GM18507 (cell line): ENCODE results near the gene ELOA.
"Not testable (repeated sequence)": the region's sequence is repeated elsewhere in the genome, so short reads cannot be mapped to it uniquely, and the experiment has no call there.

Experiments
- DNase-seq: peaks from one replicate; pipeline ENCODE4 v3.0.0; 2011; ENCODE audit warnings: low read depth; ENCODE audit not compliant: insufficient read length; ENCODE audit errors: extremely low spot score
- FAIRE-seq: peaks from 2 replicates; lab custom pipeline; 2011; peaks lifted over from hg19 to GRCh38; lab: Jason Lieb, UNC

ELOA gene

GRCh38 chr1:23797478-23798448, 54.5 kb downstream of the ELOA start:
- no peak for FAIRE-seq
- no peak for DNase-seq

- FAIRE-seq, result no peak
- DNase-seq, result no peak
Observed at GRCh38 chr1:23798662-23799142, 55.4 kb downstream of the ELOA start.

- FAIRE-seq (no peak), DNase-seq (no peak)
Observed at GRCh38 chr1:23799255-23799569, 55.9 kb downstream of the ELOA start.

- DNase-seq, result no peak
Observed at GRCh38 chr1:23799570-23800399, 56.5 kb downstream of the ELOA start.

GRCh38 chr1:23800400-23801337, 57.4 kb downstream of the ELOA start, which contains the start of gene GALE:
TSS of gene GALE (minus strand) at chr1:23800754. CDS start at chr1:23799007, 1,747 bp downstream.
- FAIRE-seq (peak; percentile 96), DNase-seq (peak; percentile 99)

More at GRCh38 chr1:23799570-23800399, 56.5 kb downstream of the ELOA start:
- FAIRE-seq, result peak; percentile 72

- FAIRE-seq, result no peak
Observed at GRCh38 chr1:23801338-23801748, 58.1 kb downstream of the ELOA start.

GRCh38 chr1:23801876-23802275, 58.6 kb downstream of the ELOA start:
- FAIRE-seq, result no peak
- DNase-seq, result no peak

More at GRCh38 chr1:23801338-23801748, 58.1 kb downstream of the ELOA start:
- DNase-seq, result no peak

- not testable (repeated sequence) for DNase-seq, FAIRE-seq
Observed at GRCh38 chr1:23802809-23803342, 59.6 kb downstream of the ELOA start.

GRCh38 chr1:23803674-23804073, 60.4 kb downstream of the ELOA start:
- DNase-seq, result no peak
- FAIRE-seq, result no peak

GRCh38 chr1:23804183-23804835, 61.0 kb downstream of the ELOA start:
- FAIRE-seq, result no peak
- no peak for DNase-seq

GRCh38 chr1:23805025-23805424, 61.8 kb downstream of the ELOA start:
- FAIRE-seq, result no peak
- no peak for DNase-seq

GRCh38 chr1:23806280-23806679, 63.0 kb downstream of the ELOA start:
- FAIRE-seq (no peak), DNase-seq (no peak)

GRCh38 chr1:23807453-23807852, 64.2 kb downstream of the ELOA start:
- no peak for DNase-seq
- no peak for FAIRE-seq

GRCh38 chr1:23809751-23810171, 66.5 kb downstream of the ELOA start:
- DNase-seq (peak; percentile 69), FAIRE-seq (peak; percentile 84)

GRCh38 chr1:23810818-23811540, 67.7 kb downstream of the ELOA start:
- DNase-seq, result no peak
- peak; percentile 84 for FAIRE-seq
